Measurements from ENCODE around the gene PSMD1. TPM values are rescaled to one million over a fixed set of nuclear protein-coding genes. Genes with fewer than 3 reads are reported as not detected.

Gene PSMD1
- total and polyA plus RNA-seq, 2 of the 8 experiments (the other 6 are each of a cell fraction or from before 2014, with no cell fraction given) = 179 to 272 TPM

DNA sequence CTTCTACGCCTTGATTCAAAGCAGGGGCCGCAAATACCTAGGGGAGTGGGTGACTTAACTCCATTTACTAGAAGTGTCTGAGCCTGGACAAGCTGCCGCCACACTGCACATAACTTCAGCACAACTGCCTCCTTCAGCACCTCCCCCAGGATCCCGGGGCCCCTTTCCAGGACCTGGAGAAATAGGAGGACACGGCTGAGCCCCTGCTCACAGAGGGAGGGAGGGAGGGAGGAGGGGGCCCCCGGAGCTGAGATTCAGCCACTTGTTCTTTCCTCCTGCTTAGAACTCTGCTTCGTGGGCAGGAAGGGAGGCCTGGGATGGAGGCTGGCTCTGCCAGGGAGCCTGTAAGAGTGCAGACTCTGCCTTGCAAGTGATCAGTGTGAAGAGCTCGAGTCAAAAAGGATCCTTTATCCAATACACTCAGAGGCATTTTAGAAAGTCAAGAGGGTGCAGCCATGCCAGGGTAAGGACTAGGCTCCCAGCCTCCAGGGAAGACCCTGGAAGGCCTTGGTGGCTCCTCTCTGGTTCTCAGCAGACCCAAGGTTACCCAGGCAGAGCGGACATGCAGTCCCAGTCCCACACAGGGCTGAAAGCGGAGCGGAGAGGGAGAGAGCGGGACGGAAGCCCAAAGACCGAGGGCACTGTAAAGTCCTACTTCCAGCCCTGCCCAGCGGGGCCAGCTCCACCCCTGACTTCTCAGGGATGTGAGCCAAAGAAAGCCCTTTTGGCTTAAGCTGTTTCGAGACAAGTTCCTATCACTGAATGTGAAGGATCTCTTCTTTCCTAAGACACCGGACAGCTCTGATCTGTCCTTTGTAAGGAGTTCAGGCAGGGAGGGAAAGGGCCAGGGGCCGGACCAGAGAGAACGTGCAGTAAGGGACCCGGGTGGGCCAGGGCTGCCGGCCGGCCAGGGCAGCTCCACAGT is 133.2 kb downstream of the PSMD1 start:
- peak overlapping the region; percentile 80 for H3K18ac ChIP-seq (ENCODE audit: extremely low read depth, low read length)
- peak overlapping the region; percentile 61 for H3K4ac ChIP-seq (replicated peaks; ENCODE audit: insufficient read length, low read depth, low read length)
- H2BK120ac ChIP-seq (replicated peaks; ENCODE audit: low read depth, low read length) = peak overlapping the region; percentile 88
- POLR2A ChIA-PET (ENCODE audit: partially characterized antibody) = interaction anchor here (0.5 to 2.3 kb wide), 6 partner anchors 10 to 263 kb away, joined by 3 to 6 read pairs (median 4); no protein-coding TSS in a partner anchor
- H3K36me3 ChIP-seq (ENCODE audit: control insufficient read depth in 2 of 4, insufficient read depth in 4 of 4, low read length in 3 of 4) = no peaks in the 10 kb centered on the region
- H3K79me2 ChIP-seq (ENCODE audit: control insufficient read depth in 1 of 2, insufficient read depth in 2 of 2, low read length in 2 of 2) = no peaks in the 10 kb centered on the region
- 63% methylated on average over 21 of the region's 22 CpGs; no CpG with 5 or more reads in 1 of the 2 experiments for WGBS, 2 experiments (ENCODE audit: extremely low coverage in 1 of 2, insufficient coverage in 1 of 2, insufficient read length in 1 of 2, insufficient replicate concordance in 2 of 2, low coverage in 1 of 2, low lambda C conversion rate in 2 of 2, missing lambda C conversion rate in 1 of 2)
- no peaks in the 10 kb centered on the region for H4K20me1 ChIP-seq (replicated peaks in 1 of 2; ENCODE audit: control insufficient read depth in 1 of 2, insufficient read depth in 2 of 2, low read length in 2 of 2)
- TF ChIP-seq, protein P1, sequence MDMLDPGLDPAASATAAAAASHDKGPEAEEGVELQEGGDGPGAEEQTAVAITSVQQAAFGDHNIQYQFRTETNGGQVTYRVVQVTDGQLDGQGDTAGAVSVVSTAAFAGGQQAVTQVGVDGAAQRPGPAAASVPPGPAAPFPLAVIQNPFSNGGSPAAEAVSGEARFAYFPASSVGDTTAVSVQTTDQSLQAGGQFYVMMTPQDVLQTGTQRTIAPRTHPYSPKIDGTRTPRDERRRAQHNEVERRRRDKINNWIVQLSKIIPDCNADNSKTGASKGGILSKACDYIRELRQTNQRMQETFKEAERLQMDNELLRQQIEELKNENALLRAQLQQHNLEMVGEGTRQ (IDR thresholded peaks at IDR 0.05; ENCODE audit: low read length) = 0 out of 2 replicates have a peak, but pooled peaks have one; percentile 3
- no peak for TF ChIP-seq RAD21 (IDR thresholded peaks at IDR 0.05 in 1 of 2, conservative IDR thresholded peaks at IDR 0.05 in 1 of 2; ENCODE audit: low read depth in 2 of 2, low read length in 2 of 2)
- DNase-seq (ENCODE audit: low read depth in 1 of 2, low spot score in 2 of 2) = no peak
- H2BK12ac ChIP-seq (ENCODE audit: low read depth, low read length) = peak overlapping the region; percentile 97; the same call in 1 of the 2 replicates
- no peak overlapping the region for H3K14ac ChIP-seq (ENCODE audit: insufficient read length)
- H3K4me1 ChIP-seq (replicated peaks in 1 of 4; ENCODE audit: control insufficient read depth in 3 of 4, insufficient read depth in 4 of 4, low read length in 3 of 4) = peaks cover 0 to 16% (median 10%) of the 10 kb centered on the region in 4 experiments; a peak in 6 of 7 replicates
- H2BK15ac ChIP-seq (ENCODE audit: low read length) = peak overlapping the region; percentile 99
- no peaks in the 10 kb centered on the region for H3K79me1 ChIP-seq (ENCODE audit: low read depth, low read length)
- CTCF ChIA-PET (ENCODE audit: partially characterized antibody) = interaction anchor here (0.6 to 3.3 kb wide), 14 partner anchors 10 to 262 kb away, joined by 3 to 17 read pairs (median 4); no protein-coding TSS in a partner anchor
- H4K8ac ChIP-seq (ENCODE audit: extremely low read depth, insufficient read depth, low read length) = peak overlapping the region; percentile 93; the same call in 1 of the 2 replicates
- H3K56ac ChIP-seq (replicated peaks; ENCODE audit: insufficient read length, low read depth, low read length) = no peak overlapping the region
- H3K27ac ChIP-seq (ENCODE audit: low read depth, low read length) = no peak overlapping the region
- peak overlapping the region; percentile 92 for H2BK5ac ChIP-seq (ENCODE audit: low read depth, low read length)
- peak overlapping the region; percentile 78 for H2AFZ ChIP-seq (ENCODE audit: low read length)
- peak overlapping the region; percentile 17 for H4K5ac ChIP-seq (ENCODE audit: insufficient read length, low read depth, low read length)
- H2AK5ac ChIP-seq (ENCODE audit: low read depth, low read length) = peak overlapping the region; percentile 46; the same call in 1 of the 2 replicates
- H3K9me3 ChIP-seq (ENCODE audit: insufficient read depth in 2 of 2, low read depth in 1 of 2, low read length in 1 of 2) = no peaks in the 10 kb centered on the region
- FAIRE-seq = peak; percentile 24
- H2BK20ac ChIP-seq (ENCODE audit: low read length) = peak overlapping the region; percentile 99; the same call in 1 of the 2 replicates
- no peaks in the 10 kb centered on the region for H3K27me3 ChIP-seq (replicated peaks in 1 of 4; ENCODE audit: control insufficient read depth in 3 of 4, extremely low read depth in 1 of 4, insufficient read depth in 3 of 4, low read length in 3 of 4)
- peak overlapping the region in 1 of 4 experiments; percentile 54; a peak in 2 of 8 replicates for H3K4me3 ChIP-seq (ENCODE audit: extremely low read depth in 1 of 4, insufficient read depth in 2 of 4, low read depth in 3 of 4, low read length in 4 of 4)
- no peak overlapping the region for H3K23ac ChIP-seq (ENCODE audit: insufficient read length)
- peak overlapping the region; percentile 58 to 71; a peak in 3 of 4 replicates for H3K4me2 ChIP-seq (ENCODE audit: insufficient read depth in 1 of 2, low read depth in 2 of 2, low read length in 2 of 2)
- H3K23me2 ChIP-seq (ENCODE audit: low read depth, low read length) = no peaks in the 10 kb centered on the region
- H4K91ac ChIP-seq (replicated peaks; ENCODE audit: insufficient read length, low read length) = peak overlapping the region; percentile 96
- no peak overlapping the region for H3K9ac ChIP-seq (replicated peaks in 1 of 4; ENCODE audit: extremely low read depth in 1 of 4, low read depth in 3 of 4, low read length in 3 of 4)
